Breast epithelium (tissue), 4 donors: ENCODE data around the gene GPR152. TPM values are rescaled to one million over a fixed set of nuclear protein-coding genes. Genes with fewer than 3 reads are reported as not detected.

ENCODE experiments used
- DNase-seq, 2 donors: peaks; one replicate each; pipeline ENCODE4 v3.0.0-alpha.2; 2019; ENCODE audit warnings: low spot score in 2 of 2
- H3K27ac ChIP-seq, 2 donors: fragments of 200-600 bp; sonication (generic) in 1 of 2; one replicate each; pipeline ENCODE4 v1.5.1; 2016 to 2019; ENCODE audit warnings: mild to moderate bottlenecking in 1 of 2
- H3K27me3 ChIP-seq, 2 donors: fragments of 200-600 bp; sonication (generic) in 1 of 2; one replicate each; pipeline versions ENCODE4 v1.5.1 to v1.6.0; 2017 to 2019; ENCODE audit warnings: control low read depth in 1 of 2, mild to moderate bottlenecking in 1 of 2
- H3K36me3 ChIP-seq: fragments of 200-600 bp; one replicate; pipeline ENCODE4 v1.5.1; 2019
- H3K4me1 ChIP-seq, 2 donors: fragments of 200-600 bp; sonication (generic); one replicate each; pipeline ENCODE4 v1.5.1; 2016 to 2019; ENCODE audit warnings: control low read depth in 1 of 2
- H3K4me3 ChIP-seq, 3 donors: fragments of 200-600 bp; sonication (generic); 1 replicate in 2 of 3; 2 replicates in 1 of 3; pipeline ENCODE4 v1.5.1; 2016 to 2019; ENCODE audit warnings: mild to moderate bottlenecking in 3 of 3, moderate library complexity in 2 of 3
- H3K9me3 ChIP-seq, 2 donors: fragments of 200-600 bp; sonication (generic) in 1 of 2; one replicate each; pipeline ENCODE4 v1.5.1; 2016 to 2019; ENCODE audit warnings: control low read depth in 1 of 2
- POLR2A ChIP-seq: fragments of 450-650 bp; IDR thresholded peaks from one replicate; pipeline ENCODE4 v1.6.1; 2016; ENCODE audit warnings: antibody characterized with exemption, mild to moderate bottlenecking, moderate library complexity
- POLR2AphosphoS5 ChIP-seq, 3 donors: sonication (generic); formaldehyde crosslinking; IDR thresholded peaks; one replicate each; pipeline ENCODE4 v1.6.1; 2017; ENCODE audit warnings: antibody characterized with exemption in 3 of 3
- intact Hi-C: fragments of 100-400 bp; cut with DNase I; formaldehyde crosslinking; loops from one replicate; pipeline ENCODE4 v1.15.1; 2023; ENCODE audit warnings: low total_unique reads
- total RNA-seq, 3 donors: library from RNA; depleted of rRNA; stranded (reverse); fragments of >200 nt; gene quantifications; one replicate each; pipeline ENCODE4 v1.1.0, GENCODE V29; 2016
- TF ChIP-seq, protein P1 (sequence below), 3 donors: fragments of 450-650 bp; IDR thresholded peaks; one replicate each; pipeline ENCODE4 v1.5.1; 2016 to 2017; ENCODE audit warnings: antibody characterized with exemption in 3 of 3, mild to moderate bottlenecking in 3 of 3, moderate library complexity in 3 of 3

GPR152 gene
- total RNA-seq, 3 donors from 2014 or later, result not detected

DNA sequence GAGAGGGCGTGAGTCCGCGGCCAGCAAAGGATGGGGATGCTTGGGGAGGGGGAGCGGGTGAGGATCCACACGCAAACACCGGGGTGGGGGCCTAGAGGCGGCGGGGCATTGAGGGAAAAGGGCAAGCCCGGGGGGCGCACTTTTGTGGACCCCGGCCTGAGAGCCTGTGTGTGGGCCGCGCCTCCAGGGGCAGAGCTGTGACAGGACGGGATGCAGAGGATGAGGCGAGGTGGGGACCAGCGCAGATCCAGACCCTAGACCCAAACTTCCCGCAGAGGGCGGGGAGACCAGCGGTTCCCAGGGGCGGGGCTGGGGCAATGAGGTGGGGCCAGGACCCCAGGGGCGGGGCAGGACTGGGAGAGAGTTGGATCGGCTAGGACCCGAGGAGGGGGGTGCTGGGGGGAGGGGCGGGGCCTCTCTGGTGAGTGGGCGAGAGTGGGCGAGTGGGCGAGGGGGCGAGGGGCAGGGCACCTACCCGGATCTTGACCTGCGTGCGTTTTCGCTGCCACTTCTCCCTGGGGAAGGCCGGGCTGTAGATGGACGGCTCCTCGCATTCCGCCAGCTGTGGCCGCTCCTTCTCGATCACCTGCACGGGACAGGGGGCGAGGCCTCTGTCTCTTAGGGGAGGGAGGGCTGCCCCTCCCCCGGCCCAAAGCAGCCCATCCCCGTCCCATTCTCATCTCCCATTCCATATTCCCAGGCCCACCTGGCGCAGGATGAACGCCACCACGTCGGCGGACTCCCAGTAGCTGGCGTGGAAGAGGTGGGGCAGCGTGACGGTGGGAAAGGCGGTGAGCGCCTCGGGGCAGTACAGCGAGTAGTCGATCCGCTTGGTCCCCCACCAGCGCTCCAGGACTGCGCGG is 42.1 kb upstream of the GPR152 start:
- TF ChIP-seq POLR2A, result no peak
- TF ChIP-seq, protein P1, sequence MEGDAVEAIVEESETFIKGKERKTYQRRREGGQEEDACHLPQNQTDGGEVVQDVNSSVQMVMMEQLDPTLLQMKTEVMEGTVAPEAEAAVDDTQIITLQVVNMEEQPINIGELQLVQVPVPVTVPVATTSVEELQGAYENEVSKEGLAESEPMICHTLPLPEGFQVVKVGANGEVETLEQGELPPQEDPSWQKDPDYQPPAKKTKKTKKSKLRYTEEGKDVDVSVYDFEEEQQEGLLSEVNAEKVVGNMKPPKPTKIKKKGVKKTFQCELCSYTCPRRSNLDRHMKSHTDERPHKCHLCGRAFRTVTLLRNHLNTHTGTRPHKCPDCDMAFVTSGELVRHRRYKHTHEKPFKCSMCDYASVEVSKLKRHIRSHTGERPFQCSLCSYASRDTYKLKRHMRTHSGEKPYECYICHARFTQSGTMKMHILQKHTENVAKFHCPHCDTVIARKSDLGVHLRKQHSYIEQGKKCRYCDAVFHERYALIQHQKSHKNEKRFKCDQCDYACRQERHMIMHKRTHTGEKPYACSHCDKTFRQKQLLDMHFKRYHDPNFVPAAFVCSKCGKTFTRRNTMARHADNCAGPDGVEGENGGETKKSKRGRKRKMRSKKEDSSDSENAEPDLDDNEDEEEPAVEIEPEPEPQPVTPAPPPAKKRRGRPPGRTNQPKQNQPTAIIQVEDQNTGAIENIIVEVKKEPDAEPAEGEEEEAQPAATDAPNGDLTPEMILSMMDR (IDR thresholded peaks at IDR 0.05), result no peak
- TF ChIP-seq POLR2AphosphoS5 (IDR thresholded peaks at IDR 0.05), result no peak
- Histone ChIP-seq H3K27ac (no peak overlapping the region), H3K27me3 (no peaks in the 10 kb centered on the region), H3K4me1 (no peaks in the 10 kb centered on the region), H3K36me3 (no peaks in the 10 kb centered on the region), H3K9me3 (no peaks in the 10 kb centered on the region), H3K4me3 (no peak overlapping the region)
- DNase-seq, result no peak
- intact Hi-C loops, result no loop called here

DNA sequence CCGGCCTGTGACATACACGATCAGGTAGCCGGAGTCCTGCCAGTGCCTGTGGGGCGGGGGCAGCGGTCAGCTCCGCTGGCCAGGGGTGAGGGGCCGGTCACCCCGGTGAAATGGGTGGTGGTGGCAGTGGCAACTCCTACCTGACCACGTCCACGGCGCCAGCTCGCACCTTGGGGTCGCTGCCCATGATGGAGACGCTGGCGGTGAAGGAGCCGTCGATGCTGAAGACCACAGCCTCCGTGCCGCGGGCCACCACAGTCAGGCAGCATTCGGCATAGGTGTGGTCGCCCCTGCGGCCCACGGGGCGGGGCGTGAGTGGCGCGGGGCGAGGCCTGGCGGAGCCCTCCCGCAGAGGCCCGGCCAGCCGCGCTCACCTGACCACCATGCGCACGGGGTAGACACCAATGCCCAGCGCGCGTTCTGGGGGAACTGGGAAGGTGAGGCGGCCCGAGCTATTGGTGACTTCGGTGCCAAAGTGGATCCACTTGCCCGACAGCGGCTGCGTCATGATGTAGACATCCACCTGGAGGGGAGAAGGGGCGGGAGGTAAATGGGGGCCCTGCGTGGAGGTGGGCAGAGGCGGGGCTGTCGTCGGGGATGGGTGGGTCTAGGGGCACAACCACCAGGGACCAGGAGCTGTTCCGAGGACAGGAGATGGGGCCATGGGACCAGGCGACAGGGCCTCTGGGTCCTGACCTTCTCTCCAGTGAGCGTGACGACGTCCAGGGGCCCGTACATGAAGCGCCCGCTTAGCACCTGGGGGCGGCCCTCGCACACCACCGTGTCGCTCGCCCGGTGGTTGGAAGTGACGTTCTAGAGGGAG is 41.2 kb upstream of the GPR152 start:
- no peaks in the 10 kb centered on the region for H3K36me3 ChIP-seq

DNA sequence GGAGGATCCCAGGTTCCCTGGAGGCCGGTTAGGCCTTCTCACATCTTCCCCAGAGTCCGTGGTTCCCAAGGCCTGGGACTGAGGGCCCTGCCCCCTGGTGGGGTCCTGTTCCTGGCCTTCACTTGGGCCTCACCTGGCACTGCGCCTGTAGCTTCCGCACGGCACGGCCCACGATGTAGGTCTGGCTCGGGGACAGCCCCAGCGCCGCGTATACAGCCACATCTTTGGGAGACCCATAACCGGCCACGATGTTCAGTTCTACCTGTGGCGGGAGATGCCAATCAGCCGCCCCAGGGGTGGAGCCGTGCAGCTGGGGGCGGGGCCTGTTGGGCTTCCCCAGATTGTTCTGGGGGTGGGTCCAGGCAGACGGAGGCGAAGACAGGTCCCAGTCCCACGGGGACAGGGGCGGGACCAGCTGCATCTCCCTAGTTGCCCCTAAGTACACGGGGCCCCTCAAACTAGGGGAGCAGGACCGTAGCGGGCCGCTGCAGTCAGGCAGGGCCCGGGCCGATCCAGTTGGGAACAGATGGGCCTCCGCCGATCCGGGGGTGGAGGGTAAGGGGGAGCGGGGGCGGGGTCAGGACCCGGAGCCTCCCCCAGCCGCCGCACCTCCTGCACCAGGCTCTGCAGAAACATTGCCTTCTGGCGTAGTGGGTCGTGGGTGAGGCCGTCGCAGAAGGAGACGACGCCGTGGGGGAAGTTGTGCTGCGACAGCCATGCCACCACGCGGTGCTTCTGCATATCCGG is 40.4 kb upstream of the GPR152 start:
- Histone ChIP-seq H3K27me3 (no peaks in the 10 kb centered on the region), H3K4me1 (no peaks in the 10 kb centered on the region), H3K4me3 (no peak overlapping the region), H3K27ac (no peak overlapping the region), H3K9me3 (no peaks in the 10 kb centered on the region), H3K36me3 (no peaks in the 10 kb centered on the region)
- intact Hi-C loops, result no loop called here
- TF ChIP-seq, protein P1 (IDR thresholded peaks at IDR 0.05), result no peak
- no peak for DNase-seq

More for the DNA sequence above, 41.2 kb upstream of the GPR152 start:
- DNase-seq, result no peak
- Histone ChIP-seq H3K4me1 (no peaks in the 10 kb centered on the region), H3K9me3 (no peaks in the 10 kb centered on the region), H3K27ac (no peak overlapping the region), H3K27me3 (no peaks in the 10 kb centered on the region), H3K4me3 (no peak overlapping the region)
- TF ChIP-seq POLR2A (no peak), POLR2AphosphoS5 (IDR thresholded peaks at IDR 0.05) (no peak)
- TF ChIP-seq, protein P1 (IDR thresholded peaks at IDR 0.05), result no peak
- intact Hi-C loops, result no loop called here

DNA sequence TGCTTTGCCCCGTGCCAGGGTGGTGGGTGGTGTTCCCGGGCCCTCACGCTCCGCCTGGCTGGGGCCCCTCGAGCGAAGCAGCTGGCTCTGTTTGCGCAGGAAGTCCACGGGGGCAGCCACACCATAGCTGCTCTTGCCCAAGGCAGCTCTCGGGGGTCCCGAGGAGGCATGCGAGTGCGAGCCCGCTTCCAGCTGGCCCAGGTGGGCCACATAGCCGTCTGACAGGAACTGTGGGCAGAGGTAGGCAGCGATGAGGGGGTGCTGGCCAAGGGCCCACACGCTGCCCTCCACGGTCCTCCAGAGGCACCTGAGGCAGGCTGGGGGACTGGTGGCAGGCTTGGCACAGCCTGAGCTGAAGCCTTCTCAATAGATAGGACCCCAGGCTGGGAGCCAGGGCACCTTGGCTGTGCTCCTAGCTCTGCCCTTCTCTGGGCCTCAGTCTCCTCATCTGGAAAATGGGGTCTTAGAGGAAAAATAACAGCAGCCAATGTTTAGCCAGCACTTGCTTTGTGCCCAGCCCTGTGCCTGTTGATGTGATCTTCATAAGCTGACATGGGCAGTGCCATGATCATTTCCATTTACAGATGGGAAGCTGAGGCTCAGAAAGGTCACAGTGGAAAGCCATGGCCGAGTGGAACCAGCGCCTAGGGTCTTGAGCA is 39.7 kb upstream of the GPR152 start:
- Histone ChIP-seq H3K4me3 (no peak overlapping the region), H3K27me3 (no peaks in the 10 kb centered on the region), H3K4me1 (no peaks in the 10 kb centered on the region), H3K9me3 (no peaks in the 10 kb centered on the region), H3K36me3 (no peaks in the 10 kb centered on the region), H3K27ac (peak overlapping the region; percentile 48 to 60)
- intact Hi-C loops, result no loop called here
- DNase-seq, result no peak
- TF ChIP-seq POLR2AphosphoS5 (IDR thresholded peaks at IDR 0.05) (no peak), POLR2A (no peak)
- TF ChIP-seq, protein P1 (IDR thresholded peaks at IDR 0.05), result no peak
